HepG2 (cell line): ENCODE data around the gene TTYH1. TPM values are rescaled to one million over a fixed set of nuclear protein-coding genes. Genes with fewer than 3 reads are reported as not detected.

Experiments used
- CBX1 ChIP-seq: IDR thresholded peaks from one replicate; pipeline ENCODE4 v1.6.1; 2016; ENCODE audit warnings: antibody characterized with exemption, low read depth
- DNMT1 ChIP-seq: sonication (generic); formaldehyde crosslinking; IDR thresholded peaks from 2 replicates; pipeline ENCODE4 v1.5.1; 2020; ENCODE audit warnings: mild to moderate bottlenecking, missing genetic modification reagents
- FOXO1 ChIP-seq: sonication (generic); formaldehyde crosslinking; IDR thresholded peaks from 2 replicates; pipeline ENCODE4 v1.4.0; 2020; ENCODE audit warnings: missing genetic modification reagents
- HNRNPUL1 ChIP-seq: fragments of 200-400 bp; formaldehyde crosslinking; IDR thresholded peaks from 2 replicates; pipeline ENCODE4 v1.6.1; 2017; ENCODE audit warnings: low read depth, mild to moderate bottlenecking, low read length, moderate library complexity
- MXI1 ChIP-seq: IDR thresholded peaks from 3 replicates; pipeline ENCODE4 v1.6.1; 2012; ENCODE audit warnings: low read depth, low read length, inconsistent platforms, borderline replicate concordance
- NR2F6 ChIP-seq, 2 experiments: IDR thresholded peaks; 2 replicates each; pipeline ENCODE4 v1.6.1; 2016; ENCODE audit warnings: antibody characterized with exemption in 1 of 2, mild to moderate bottlenecking in 1 of 2
- RFXANK ChIP-seq: IDR thresholded peaks from 2 replicates; pipeline ENCODE4 v1.6.1; 2016
- SALL1 ChIP-seq: sonication (generic); formaldehyde crosslinking; IDR thresholded peaks from 2 replicates; pipeline ENCODE4 v1.8.0; 2022; ENCODE audit warnings: mild to moderate bottlenecking, missing genetic modification reagents
- ZBTB1 ChIP-seq: sonication (generic); formaldehyde crosslinking; IDR thresholded peaks from 2 replicates; pipeline ENCODE4 v1.4.0; 2020; ENCODE audit warnings: missing genetic modification reagents, borderline replicate concordance
- ZC3H13 ChIP-seq: sonication (generic); formaldehyde crosslinking; IDR thresholded peaks from 2 replicates; pipeline ENCODE4 v1.8.1; 2023; ENCODE audit warnings: mild to moderate bottlenecking, missing genetic modification reagents, moderate library complexity
- ZKSCAN8 ChIP-seq: IDR thresholded peaks from 2 replicates; pipeline ENCODE4 v1.6.1; 2016; ENCODE audit warnings: borderline replicate concordance, missing genetic modification reagents, missing compliant biosample characterization
- ZNF143 ChIP-seq: sonication (generic); formaldehyde crosslinking; IDR thresholded peaks from 2 replicates; pipeline ENCODE4 v1.4.0; 2020; ENCODE audit warnings: missing genetic modification reagents
- ZNF24 ChIP-seq: fragments of 450-650 bp; IDR thresholded peaks from 2 replicates; pipeline ENCODE4 v1.6.1; 2017; ENCODE audit warnings: antibody characterized with exemption, mild to moderate bottlenecking
- ZNF382 ChIP-seq: sonication (generic); formaldehyde crosslinking; IDR thresholded peaks from 2 replicates; pipeline ENCODE4 v1.5.0; 2020; ENCODE audit warnings: missing genetic modification reagents, mild to moderate bottlenecking, borderline replicate concordance
- ZNF446 ChIP-seq: sonication (generic); formaldehyde crosslinking; IDR thresholded peaks from 2 replicates; pipeline ENCODE4 v1.5.0; 2020; ENCODE audit warnings: mild to moderate bottlenecking, missing genetic modification reagents
- ZNF773 ChIP-seq: sonication (generic); formaldehyde crosslinking; IDR thresholded peaks from 2 replicates; pipeline ENCODE4 v1.4.0; 2020; ENCODE audit warnings: missing genetic modification reagents, borderline replicate concordance
- polyA plus RNA-seq, 8 experiments: library from polyadenylated mRNA; depleted of rRNA in 3 of 8; stranded (reverse) in 7 of 8; unstranded in 1 of 8; fragments of >200 nt; fragmentation: Illumina TruSeq in 4 of 8; extraction: Trizol in 4 of 8; gene quantifications; 2 replicates each; pipeline versions ENCODE4 v1.2.1 to v1.2.3, GENCODE V29; 2011 to 2016; ENCODE audit warnings: low read depth in 4 of 8, missing spikeins in 1 of 8, mixed read lengths in 1 of 8; ENCODE audit not compliant: insufficient read depth in 1 of 8
- total RNA-seq, 5 experiments: library from RNA; depleted of rRNA; stranded (reverse); fragments of >200 nt; fragmentation: Illumina TruSeq; extraction: Trizol; gene quantifications; 2 replicates each; pipeline ENCODE4 v1.2.3, GENCODE V29; 2016; ENCODE audit warnings: low read depth in 1 of 5
- TF ChIP-seq, protein P1 (sequence below): sonication (generic); formaldehyde crosslinking; IDR thresholded peaks from 2 replicates; pipeline ENCODE4 v1.4.0; 2020; ENCODE audit warnings: missing genetic modification reagents, borderline replicate concordance
- TF ChIP-seq, protein P2 (sequence below): sonication (generic); formaldehyde crosslinking; IDR thresholded peaks from 2 replicates; pipeline ENCODE4 v1.8.0; 2022; ENCODE audit warnings: low read depth, missing genetic modification reagents
- TF ChIP-seq, protein P3 (sequence below): sonication (generic); formaldehyde crosslinking; IDR thresholded peaks from 2 replicates; pipeline ENCODE4 v1.5.0; 2020; ENCODE audit warnings: mild to moderate bottlenecking, missing genetic modification reagents
- TF ChIP-seq, protein P4 (sequence below): sonication (generic); formaldehyde crosslinking; IDR thresholded peaks from 2 replicates; pipeline ENCODE4 v1.4.0; 2020; ENCODE audit warnings: missing genetic modification reagents
- TF ChIP-seq, protein P5 (sequence below): sonication (generic); formaldehyde crosslinking; IDR thresholded peaks from 2 replicates; pipeline ENCODE4 v1.4.0; 2020; ENCODE audit warnings: missing genetic modification reagents, low read depth, mild to moderate bottlenecking, borderline replicate concordance
- TF ChIP-seq, protein P6 (sequence below): IDR thresholded peaks from 2 replicates; pipeline ENCODE4 v1.6.1; 2012; ENCODE audit warnings: inconsistent platforms

TTYH1 gene
- total and polyA plus RNA-seq, 2 of the 13 experiments (the other 11 are each of a cell fraction or from before 2014, with no cell fraction given), result 6.9 to 19.9 TPM

DNA sequence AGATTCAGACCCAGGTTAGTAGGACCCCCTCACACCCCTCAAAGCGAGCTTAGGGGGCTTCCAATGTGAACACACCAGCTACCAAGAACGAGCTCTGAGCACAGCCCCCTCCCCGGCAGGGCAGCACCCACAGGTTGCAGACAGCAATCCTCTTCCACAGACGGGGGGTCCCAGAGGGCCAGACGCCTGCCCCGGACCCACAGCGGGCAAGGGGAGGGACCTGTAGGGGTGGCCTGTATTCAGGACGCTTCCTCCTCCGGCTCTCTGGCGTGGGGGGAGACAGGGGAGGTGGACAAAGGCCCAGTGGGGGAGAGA lies 4.8 kb downstream of the TTYH1 start (continued):
- TF ChIP-seq, protein P1, sequence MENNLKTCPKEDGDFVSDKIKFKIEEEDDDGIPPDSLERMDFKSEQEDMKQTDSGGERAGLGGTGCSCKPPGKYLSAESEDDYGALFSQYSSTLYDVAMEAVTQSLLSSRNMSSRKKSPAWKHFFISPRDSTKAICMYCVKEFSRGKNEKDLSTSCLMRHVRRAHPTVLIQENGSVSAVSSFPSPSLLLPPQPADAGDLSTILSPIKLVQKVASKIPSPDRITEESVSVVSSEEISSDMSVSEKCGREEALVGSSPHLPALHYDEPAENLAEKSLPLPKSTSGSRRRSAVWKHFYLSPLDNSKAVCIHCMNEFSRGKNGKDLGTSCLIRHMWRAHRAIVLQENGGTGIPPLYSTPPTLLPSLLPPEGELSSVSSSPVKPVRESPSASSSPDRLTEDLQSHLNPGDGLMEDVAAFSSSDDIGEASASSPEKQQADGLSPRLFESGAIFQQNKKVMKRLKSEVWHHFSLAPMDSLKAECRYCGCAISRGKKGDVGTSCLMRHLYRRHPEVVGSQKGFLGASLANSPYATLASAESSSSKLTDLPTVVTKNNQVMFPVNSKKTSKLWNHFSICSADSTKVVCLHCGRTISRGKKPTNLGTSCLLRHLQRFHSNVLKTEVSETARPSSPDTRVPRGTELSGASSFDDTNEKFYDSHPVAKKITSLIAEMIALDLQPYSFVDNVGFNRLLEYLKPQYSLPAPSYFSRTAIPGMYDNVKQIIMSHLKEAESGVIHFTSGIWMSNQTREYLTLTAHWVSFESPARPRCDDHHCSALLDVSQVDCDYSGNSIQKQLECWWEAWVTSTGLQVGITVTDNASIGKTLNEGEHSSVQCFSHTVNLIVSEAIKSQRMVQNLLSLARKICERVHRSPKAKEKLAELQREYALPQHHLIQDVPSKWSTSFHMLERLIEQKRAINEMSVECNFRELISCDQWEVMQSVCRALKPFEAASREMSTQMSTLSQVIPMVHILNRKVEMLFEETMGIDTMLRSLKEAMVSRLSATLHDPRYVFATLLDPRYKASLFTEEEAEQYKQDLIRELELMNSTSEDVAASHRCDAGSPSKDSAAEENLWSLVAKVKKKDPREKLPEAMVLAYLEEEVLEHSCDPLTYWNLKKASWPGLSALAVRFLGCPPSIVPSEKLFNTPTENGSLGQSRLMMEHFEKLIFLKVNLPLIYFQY (CRISPR knock-in tag), result no peak
- no peak for TF ChIP-seq ZNF773 (CRISPR knock-in tag)
- TF ChIP-seq, protein P2, sequence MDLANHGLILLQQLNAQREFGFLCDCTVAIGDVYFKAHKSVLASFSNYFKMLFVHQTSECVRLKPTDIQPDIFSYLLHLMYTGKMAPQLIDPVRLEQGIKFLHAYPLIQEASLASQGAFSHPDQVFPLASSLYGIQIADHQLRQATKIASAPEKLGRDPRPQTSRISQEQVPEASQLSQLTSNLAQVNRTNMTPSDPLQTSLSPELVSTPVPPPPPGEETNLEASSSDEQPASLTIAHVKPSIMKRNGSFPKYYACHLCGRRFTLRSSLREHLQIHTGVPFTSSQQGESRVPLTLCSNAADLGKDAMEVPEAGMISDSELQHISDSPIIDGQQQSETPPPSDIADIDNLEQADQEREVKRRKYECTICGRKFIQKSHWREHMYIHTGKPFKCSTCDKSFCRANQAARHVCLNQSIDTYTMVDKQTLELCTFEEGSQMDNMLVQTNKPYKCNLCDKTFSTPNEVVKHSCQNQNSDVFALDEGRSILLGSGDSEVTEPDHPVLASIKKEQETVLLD, result no peak
- TF ChIP-seq ZNF24, result no peak
- no peak for TF ChIP-seq ZC3H13 (CRISPR knock-in tag)
- TF ChIP-seq RFXANK (CRISPR knock-in tag), result no peak
- TF ChIP-seq, protein P3, sequence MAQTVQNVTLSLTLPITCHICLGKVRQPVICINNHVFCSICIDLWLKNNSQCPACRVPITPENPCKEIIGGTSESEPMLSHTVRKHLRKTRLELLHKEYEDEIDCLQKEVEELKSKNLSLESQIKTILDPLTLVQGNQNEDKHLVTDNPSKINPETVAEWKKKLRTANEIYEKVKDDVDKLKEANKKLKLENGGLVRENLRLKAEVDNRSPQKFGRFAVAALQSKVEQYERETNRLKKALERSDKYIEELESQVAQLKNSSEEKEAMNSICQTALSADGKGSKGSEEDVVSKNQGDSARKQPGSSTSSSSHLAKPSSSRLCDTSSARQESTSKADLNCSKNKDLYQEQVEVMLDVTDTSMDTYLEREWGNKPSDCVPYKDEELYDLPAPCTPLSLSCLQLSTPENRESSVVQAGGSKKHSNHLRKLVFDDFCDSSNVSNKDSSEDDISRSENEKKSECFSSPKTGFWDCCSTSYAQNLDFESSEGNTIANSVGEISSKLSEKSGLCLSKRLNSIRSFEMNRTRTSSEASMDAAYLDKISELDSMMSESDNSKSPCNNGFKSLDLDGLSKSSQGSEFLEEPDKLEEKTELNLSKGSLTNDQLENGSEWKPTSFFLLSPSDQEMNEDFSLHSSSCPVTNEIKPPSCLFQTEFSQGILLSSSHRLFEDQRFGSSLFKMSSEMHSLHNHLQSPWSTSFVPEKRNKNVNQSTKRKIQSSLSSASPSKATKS (CRISPR knock-in tag), result no peak
- TF ChIP-seq ZNF143 (CRISPR knock-in tag), result 0 out of 2 replicates have a peak, but pooled peaks have one; percentile 21
- TF ChIP-seq ZKSCAN8 (CRISPR knock-in tag), result no peak
- no peak for TF ChIP-seq ZBTB1
- TF ChIP-seq MXI1, result 0 out of 3 replicates have a peak, but pooled peaks have one; percentile 17
- TF ChIP-seq FOXO1 (CRISPR knock-in tag), result no peak
- no peak for TF ChIP-seq CBX1
- TF ChIP-seq SALL1, result peak; percentile 36; the same call in 1 of the 2 replicates
- TF ChIP-seq, protein P4, sequence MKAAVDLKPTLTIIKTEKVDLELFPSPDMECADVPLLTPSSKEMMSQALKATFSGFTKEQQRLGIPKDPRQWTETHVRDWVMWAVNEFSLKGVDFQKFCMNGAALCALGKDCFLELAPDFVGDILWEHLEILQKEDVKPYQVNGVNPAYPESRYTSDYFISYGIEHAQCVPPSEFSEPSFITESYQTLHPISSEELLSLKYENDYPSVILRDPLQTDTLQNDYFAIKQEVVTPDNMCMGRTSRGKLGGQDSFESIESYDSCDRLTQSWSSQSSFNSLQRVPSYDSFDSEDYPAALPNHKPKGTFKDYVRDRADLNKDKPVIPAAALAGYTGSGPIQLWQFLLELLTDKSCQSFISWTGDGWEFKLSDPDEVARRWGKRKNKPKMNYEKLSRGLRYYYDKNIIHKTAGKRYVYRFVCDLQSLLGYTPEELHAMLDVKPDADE (CRISPR knock-in tag), result no peak
- TF ChIP-seq, protein P5, sequence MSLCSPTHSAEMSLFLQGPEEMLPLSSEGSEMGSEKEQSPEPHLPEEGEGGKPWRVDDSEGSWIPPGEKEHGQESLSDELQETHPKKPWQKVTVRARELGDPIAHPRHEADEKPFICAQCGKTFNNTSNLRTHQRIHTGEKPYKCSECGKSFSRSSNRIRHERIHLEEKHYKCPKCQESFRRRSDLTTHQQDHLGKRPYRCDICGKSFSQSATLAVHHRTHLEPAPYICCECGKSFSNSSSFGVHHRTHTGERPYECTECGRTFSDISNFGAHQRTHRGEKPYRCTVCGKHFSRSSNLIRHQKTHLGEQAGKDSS (CRISPR knock-in tag), result no peak
- no peak for TF ChIP-seq ZNF446
- TF ChIP-seq HNRNPUL1, result no peak
- TF ChIP-seq DNMT1 (CRISPR knock-in tag), result no peak
- no peak for TF ChIP-seq ZNF382 (CRISPR knock-in tag)
- TF ChIP-seq NR2F6 (IDR thresholded peaks at IDR 0.05), result no peak
- no peak for TF ChIP-seq NR2F6 (CRISPR knock-in tag; IDR thresholded peaks at IDR 0.05)
- TF ChIP-seq, protein P6, sequence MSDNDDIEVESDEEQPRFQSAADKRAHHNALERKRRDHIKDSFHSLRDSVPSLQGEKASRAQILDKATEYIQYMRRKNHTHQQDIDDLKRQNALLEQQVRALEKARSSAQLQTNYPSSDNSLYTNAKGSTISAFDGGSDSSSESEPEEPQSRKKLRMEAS, result no peak
